Stimulated activated CD4-positive, alpha-beta T cell treated with anti-CD3 and anti-CD28 coated beads, TNF-alpha, amount 100 ng/mL, for 48 hours (primary cell): ENCODE measurements around the gene NFIA.

ENCODE experiments used
- DNase-seq, 3 donors: peaks; one replicate each; pipeline ENCODE4 v3.0.0-alpha.2; 2020; ENCODE audit warnings: low read depth in 3 of 3

The NFIA gene

DNA sequence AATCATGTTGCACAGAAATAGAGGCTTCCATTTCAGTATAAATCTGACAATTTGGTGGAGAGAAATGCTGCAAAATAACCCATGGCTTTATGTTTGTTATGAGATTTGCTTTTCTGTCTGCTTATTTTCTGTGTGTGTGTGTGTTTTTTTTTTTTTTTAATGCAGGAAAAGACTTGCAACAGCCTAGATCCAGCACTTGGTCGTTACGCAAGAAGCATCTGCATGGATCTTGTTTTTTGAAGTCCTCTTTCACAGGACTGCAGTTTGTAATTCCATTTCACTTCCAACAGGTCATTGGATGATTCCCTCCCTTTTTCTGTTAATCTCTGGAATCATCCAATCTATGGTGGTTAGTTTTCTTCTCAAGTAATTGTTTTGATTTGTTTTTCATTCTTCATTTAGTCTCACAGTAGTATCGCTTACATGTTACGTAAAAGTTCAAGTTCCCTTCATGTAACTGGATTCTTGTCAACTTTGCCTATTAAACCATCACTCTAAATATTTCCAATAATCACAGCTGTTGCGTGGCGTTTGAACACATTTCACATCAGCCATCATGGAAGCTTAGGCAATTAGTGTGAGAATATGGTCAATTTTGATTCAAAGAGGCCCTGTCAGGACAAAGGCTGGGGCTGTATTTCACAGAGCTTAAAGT lies 312.9 kb downstream of the NFIA start:
- DNase-seq = no peak

DNA sequence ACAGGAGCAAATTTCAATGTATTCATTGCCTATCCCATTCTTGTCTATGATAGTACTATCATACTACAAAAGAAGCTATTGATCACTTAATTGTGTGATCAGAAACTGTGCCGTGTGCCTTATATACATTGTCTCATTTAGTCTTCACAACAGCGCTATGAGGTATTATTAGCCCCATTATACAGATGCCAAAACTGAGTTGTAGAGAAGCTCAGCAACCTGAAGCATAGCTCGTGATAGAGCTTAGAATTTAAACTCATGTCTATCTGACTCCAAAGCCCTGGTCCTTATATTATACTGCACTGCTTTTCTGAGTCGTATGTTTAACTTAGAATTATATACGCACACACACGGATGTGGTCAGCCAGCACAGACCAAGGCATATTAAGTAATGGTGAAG lies 315.1 kb downstream of the NFIA start:
- no peak for DNase-seq

DNA sequence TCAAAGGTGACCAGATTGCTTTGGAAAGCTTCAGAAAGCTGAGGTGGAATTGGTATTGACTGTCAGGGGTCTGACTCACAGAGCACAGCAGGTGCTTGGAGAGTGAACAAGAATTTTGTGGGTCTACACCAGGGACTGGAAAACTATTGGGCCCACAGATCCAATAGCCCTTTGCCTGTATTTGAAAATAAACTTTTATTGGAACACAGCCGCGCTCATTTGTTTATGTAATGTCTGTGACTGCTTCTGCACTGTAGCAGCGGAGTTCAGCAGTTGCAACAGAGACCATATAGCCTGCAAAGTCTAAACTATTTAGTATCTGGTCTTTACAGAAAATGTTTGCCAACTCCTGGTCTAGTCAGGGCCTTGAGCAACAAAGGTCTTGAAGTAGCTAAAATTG lies 315.6 kb downstream of the NFIA start:
- DNase-seq = no peak

DNA sequence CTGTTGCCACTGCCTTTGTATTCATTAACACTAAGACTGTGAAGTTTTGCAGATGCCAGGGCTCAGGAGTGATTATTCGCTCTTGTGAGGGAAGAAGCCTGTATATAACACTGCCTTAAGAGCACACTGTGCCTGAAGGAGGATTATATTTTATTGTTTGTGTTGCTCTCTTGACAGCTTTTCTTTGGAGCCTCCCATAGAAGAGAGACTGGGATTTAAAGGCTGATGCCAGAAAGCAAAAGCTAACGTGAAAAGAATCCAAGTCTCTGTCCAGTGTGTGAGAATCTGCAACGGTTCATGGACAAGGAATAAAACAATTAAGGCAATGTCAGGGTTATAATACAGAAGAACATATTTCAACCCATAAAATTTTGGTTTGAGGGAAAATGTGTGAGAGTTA lies 316.8 kb downstream of the NFIA start:
- DNase-seq = no peak

DNA sequence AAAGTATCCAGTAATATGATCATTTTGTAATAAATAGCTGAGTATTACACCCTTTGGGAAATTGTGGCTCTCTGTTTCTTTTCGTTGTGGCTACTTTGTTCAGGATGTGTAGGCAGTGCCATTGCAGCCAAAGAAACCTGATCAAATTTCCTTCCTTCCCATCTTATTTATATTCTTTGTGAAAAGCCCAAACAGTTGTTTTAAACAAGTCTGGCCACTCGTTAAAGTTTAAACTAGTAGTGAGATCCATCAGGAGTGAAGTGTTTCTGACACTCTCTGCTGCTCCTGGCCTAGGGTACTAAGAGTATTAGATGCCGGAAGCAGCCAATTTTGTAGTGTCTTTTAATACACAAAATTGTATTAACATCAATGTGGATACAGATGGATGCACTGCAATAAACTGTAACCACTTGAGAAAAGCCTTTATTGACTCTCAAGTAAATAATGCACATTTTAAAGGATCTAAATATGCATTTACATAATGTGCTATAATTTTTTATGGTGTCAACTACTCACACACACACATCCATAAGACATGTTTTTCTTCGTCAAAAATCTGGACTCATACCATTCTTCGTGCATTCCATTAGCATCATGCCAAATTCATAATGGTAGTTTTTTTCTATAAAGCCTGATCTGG lies 317.9 kb downstream of the NFIA start:
- no peak for DNase-seq

DNA sequence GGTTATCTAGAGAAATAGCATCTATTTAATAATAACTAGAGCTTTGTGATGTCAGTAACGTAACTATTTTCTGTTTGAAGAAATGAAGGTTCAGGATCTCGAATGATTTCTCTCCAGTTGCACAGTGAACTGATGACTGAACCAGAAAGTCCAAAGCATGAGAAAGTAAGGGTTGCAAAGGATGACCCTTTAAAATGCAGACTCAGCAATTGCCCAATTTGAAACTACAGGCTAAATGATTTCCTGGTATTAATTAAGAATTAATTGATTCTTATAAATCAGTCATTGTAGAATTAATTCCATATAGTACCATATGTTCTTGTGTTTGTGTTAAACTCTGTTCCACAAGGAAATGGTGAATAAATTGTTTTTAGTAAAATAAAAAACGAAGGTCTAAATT lies 318.6 kb downstream of the NFIA start:
- DNase-seq = no peak

DNA sequence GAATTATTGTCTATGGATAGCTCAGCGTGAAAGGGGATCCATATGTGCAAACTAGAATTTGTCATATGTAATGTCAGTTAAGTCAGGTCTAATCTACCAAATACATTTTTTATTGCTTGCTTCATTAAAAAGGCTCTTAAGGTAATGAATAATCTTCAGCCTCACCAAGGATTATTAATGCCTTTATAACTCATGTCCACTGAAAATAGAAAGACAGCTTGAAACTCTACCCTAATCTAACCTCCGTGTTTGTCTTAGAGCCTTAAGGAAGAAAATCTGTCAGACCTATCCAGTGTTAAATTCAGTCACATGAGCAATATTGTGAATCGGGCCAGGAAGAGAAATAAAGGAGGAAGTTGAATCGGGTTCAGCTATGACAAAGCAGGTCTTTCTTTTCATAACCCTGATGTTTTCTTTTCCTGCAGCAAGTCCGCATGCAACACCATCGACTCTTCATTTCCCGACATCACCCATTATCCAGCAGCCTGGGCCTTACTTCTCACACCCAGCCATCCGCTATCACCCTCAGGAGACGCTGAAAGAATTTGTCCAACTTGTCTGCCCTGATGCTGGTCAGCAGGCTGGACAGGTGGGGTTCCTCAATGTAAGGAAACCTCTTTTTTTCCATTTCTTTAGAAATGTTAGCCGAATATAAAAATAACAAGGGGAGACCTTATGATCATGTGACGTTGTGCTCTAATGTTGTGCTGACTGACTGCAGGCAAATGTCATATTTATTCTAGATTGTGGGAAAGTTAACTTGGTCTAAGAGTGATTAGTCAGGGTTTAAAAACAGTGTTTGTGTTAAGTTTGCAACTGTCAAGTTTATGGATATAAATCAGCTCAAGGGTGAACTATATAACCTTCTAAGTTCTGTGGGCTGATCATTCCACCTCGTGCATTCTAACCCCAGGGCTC lies 321.6 kb downstream of the NFIA start:
- DNase-seq = no peak

DNA sequence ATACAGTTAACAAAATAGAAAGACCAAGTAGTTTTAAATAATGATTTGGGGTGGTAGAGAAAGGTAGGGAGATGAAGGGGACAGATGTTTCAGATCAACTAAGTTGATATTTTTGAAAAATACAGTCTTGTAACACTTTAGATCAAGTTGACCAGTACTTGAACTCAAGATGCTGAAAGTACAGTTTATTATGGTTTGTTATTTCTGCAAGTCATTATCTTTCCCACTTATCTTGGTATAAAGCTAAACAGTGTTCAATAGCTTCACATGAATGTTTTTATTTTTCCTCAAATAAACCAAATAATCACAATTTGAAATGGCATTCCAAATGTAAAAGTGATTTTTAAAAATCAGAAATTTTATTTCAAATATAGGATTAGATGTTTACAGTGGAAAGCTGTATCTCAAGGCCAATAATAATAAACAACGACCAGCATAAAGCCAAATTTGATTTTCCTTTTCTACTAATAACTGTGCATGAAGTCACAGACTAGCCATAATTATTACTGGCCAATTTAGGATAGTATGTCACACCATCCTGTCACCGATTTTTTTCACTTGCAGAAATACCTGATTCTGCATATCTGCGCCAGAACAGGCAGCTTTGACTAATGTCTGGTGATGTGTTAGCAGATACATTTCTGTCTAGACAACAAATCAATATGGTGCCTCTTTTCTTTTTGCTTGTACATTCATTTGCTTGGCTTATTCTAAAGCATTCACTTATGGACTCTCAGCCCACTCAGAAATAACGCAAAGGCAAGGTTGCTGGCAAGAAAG lies 322.4 kb downstream of the NFIA start:
- no peak for DNase-seq

DNA sequence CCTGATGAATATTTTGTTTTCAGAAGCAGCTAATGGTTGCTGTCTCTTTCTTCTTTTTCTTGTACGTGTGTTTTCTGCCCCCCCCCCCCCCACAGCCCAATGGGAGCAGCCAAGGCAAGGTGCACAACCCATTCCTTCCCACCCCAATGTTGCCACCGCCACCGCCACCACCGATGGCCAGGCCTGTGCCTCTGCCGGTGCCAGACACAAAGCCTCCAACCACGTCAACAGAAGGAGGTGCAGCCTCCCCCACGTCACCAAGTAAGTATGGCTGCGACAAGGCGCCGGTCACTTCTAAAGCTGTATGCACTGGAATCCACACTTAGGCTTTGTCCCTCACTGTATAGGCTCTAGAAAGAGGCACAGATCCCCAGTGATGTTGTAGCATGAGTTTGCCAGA lies 324.1 kb downstream of the NFIA start:
- DNase-seq = no peak

DNA sequence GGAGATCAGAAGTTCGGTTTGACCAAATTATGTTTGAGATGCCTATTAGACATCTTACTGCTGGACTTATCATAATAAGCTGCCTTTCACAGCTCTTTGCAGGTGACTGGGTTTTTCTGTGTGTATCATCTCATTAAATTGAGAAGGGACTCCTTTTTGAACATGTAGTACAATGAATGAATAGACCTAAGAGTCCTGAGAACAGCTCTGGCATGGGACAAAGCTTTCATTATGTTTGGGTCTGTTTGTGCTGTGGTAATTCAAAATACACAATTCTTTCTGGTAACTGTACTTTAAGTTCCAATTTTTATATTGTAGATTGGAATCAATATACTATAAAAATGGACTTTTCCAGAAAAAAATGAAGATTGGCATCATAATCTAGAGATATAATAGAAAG lies 330.2 kb downstream of the NFIA start:
- DNase-seq = no peak

DNA sequence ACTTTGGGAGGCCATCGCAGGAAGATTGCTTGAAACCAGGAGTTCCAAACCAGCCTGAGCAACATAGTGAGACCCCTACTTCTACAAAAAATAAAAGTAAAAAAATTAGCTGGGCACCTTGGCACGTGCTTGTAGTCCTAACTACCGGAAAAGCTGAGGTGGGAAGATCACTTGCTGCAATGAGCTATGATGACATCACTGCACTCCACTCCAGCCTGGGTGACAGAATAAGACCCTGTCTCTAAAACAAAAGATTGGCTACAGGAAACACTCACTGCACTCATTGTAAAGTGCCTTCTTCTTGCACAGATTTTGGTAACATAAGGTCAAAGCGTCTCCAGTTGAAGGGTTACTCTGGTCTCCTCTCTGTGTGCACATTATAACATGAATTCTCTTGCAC lies 336.8 kb downstream of the NFIA start:
- DNase-seq = no peak

DNA sequence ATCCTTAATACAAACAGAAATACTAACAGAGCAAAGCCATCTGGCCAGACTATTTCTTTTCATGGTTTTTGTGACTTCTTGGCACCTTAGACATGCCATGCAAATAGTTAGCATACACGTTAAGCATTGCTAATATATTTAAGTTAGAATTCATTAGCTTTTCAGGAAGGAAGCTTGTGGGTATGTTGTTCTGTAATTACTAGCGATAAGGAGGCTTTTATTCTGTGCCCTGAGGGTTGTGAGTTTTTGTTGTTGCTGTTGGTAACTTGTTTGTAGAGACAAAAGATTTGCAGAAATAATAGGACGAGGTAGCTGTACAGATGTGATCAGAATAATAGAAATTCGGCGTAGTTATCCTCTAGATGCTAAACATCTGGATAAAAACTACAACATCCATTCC lies 337.3 kb downstream of the NFIA start:
- DNase-seq = no peak

DNA sequence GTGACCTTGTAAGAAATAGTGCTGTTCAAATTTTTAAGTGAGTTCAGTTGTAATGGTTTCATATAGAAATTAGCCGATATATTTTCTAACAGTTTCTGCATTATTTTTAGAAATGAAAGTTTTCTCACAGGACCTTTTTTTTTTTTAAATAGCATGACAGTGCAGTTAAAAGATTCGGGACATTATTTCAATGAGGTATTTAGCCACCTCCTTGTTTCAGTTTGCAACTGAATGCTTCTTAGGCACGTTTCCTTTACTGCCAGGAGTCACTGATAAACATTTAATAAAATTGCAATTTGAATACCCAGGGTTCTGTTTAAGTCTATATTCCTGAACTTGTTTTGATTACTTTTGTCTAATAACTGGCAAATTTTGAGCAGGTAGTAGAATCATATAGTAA lies 337.9 kb downstream of the NFIA start:
- no peak for DNase-seq

DNA sequence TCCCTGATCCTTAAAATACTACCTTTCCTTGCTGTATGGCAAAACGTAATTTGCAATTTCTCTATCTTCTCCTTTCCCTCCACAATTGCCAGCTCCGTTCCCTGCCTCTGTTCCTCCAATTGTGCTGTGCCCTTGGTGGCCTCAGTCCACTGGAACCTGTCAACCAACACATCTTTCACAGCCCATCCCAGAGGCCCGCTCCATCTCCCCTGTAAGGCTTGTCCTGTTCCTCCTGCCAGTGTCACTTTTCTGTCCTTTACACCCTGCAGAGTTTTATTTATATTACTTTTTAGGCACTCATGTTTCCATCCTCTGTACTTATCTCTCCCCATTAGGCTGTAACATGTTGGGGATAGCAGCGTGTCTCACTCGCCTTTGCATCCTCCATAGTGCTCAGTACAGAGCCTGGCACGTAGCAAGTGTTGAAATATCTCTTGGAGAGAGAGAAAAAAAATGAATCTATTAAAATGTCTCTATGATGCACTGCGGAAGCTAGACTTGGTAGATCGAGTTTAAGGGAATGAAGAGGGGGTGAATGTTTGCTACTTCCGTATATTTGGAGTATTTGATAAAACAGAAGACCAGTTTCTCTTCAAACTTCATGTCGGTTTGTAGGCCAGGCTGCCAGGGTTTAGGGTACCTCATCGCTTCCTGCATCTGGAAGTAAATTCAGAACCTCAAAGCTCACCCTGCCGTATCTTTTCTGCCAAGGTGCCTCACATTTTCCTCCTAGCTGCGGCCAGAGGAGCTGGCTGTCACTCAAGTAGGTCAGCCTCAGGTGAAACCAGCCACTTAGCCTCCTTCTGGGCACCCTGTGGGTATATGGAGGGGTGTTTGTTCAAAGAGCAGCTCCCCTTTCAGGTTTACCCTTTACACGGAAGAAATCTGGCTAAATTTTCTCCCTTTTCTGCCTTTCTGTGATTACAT lies 338.8 kb downstream of the NFIA start:
- no peak for DNase-seq

DNA sequence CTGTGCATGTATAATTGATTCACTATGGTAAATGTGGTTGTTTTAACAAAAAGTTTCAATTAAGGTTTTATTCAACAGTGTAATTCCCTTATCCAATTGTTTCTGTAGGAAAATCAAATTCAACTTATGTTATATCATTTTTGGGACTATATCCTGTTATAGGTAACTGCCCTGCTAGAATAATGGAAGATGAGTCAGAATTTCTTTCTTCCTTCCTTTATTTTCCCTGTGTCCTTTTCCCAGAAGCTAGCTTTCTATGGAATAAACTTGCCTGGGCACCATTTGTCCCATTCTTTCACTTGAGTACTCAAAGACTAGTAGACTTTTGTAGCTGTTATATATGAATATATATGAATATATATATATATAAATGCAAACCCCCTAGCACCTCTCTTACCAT lies 341.3 kb downstream of the NFIA start:
- DNase-seq = no peak

DNA sequence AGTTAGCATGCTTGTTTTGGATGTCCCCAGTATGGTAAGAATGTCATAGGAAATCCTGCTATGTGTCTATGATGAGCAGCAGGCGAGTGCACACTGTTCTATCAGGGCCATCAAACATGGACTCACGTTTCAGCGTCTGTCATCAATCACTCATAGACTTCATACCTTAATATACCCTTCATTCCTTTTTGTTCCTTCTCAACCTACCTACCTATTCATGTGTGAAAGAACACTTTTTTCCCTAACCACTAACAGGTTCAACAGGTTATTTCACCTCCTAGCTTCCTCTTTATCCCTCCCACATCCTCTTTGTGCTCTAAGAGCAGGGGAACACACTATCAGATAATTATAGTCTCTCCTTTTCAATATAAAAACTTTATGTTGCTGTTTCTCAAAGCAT lies 342.0 kb downstream of the NFIA start:
- no peak for DNase-seq

DNA sequence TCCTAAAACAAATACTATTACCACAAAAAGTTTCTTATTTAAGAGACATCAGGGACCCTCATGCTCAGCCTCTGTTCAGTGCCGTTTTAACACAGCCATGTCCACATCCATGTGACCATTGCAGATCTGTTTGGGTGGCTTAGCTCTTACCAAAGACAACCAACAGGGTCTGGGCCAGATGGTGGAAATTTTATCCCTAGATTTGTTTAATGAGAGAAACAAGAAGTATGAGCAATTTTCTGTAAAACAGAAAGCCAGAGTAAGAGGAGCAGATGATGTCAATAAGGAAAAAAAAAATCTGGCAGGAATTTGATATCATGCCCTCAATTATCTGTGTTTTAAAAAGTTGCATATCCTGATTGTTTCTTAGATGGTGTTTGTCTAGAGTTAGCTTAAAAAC lies 342.7 kb downstream of the NFIA start:
- no peak for DNase-seq

DNA sequence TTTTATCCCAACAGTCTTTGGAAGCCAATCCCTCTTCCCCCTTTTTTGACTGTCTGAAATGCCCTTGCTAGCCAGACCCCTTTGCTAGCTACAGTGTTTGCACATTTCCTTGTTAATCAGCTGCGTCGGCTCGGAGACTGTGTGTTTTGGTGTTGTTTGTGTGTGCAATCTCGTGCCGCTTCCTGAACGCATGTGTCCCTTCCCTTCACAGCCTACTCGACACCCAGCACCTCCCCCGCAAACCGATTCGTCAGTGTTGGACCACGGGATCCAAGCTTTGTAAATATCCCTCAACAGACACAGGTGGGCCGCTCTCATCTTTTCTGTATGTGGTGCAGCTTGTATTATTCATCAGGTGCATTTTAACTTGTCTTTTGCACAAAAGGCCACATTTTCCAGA lies 343.9 kb downstream of the NFIA start:
- no peak for DNase-seq

DNA sequence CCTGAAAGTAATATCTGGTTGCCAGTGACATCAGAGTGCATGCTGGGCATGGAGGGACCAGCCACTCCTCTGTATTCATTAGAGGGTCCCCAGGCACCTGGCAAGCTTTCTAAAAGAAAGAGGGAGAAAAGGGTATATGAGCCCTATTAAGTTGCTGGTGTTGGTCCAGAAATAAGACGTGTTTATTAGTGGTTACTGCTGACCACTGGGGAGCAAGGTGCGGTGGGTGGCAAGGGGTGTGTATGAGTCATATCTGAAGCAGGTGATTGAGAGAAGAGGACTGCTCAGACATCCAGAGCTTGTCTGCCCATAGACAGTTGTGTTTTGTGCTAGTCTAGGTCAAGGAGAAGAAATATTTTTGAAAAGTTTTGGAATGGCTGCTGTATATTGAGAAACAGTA lies 344.5 kb downstream of the NFIA start:
- DNase-seq = no peak

DNA sequence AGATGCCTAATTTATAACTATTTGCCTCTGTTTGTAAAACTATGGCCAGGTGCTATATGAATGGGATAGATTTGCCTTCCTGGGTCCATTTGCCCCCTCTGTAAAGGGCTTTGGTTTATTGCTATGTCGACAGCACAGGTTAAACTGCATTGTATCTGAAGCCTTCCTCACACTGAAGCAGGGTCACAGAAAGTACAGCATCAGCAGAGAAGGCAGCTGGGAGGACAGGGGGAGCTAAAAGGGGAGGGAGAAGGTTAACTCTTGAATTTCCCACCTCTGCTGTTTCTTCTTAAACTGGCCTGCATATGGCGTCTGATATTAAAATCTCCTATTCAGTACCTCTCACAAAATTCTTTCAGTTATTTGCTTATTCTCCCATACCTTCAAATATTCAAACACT lies 345.1 kb downstream of the NFIA start:
- DNase-seq = no peak

DNA sequence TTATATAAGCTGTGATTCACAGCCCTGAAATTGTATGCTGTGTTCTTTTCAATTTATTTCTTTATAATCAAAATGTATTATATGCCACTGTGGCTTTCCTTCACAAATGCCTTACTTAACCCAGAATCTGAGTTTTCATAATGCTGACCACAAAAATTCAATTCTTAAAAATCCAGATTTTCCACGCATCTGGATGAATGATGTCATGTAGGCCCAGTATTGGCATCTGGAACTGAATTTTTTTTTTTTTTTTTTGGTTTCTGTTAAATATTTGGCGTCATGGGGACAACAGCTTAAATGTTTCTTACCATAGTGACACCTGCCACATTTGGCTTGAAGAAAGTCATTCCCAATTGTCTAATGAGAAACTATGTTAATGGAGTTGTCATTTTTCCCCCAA lies 345.8 kb downstream of the NFIA start:
- DNase-seq = no peak
